H1 (cell line): ENCODE results near the gene VSTM2L. TPM values are rescaled to one million over a fixed set of nuclear protein-coding genes. Genes with fewer than 3 reads are reported as not detected.

Experiments
- ASH2L ChIP-seq: fragments of 200-600, 300-600 bp; sonication (generic); IDR thresholded peaks from one replicate; pipeline ENCODE4 v1.7.1; 2017; ENCODE audit warnings: low read length
- CHD7 ChIP-seq: fragments of 300-600 bp; sonication (generic); IDR thresholded peaks from 2 replicates; pipeline ENCODE4 v1.7.1; 2012; ENCODE audit warnings: low read length, moderate library complexity, mild to moderate bottlenecking, inconsistent platforms; ENCODE audit not compliant: insufficient replicate concordance
- GTF2F1 ChIP-seq: IDR thresholded peaks from 2 replicates; pipeline ENCODE4 v1.6.1; 2012; ENCODE audit warnings: low read depth, low read length, improper control_type of control experiment, borderline replicate concordance
- KDM1A ChIP-seq: fragments of 200-600, 300-600 bp; sonication (generic); IDR thresholded peaks from 2 replicates; pipeline ENCODE4 v1.7.1; 2016; ENCODE audit warnings: mild to moderate bottlenecking, low read length, borderline replicate concordance
- NRF1 ChIP-seq: IDR thresholded peaks from 2 replicates; pipeline ENCODE4 v1.6.1; 2011; ENCODE audit warnings: mild to moderate bottlenecking, low read depth, low read length, improper control_type of control experiment
- RAD21 ChIP-seq, 2 experiments: IDR thresholded peaks in 1 of 2; conservative IDR thresholded peaks in 1 of 2; 2 replicates each; pipeline ENCODE4 v1.6.1; 2011; ENCODE audit warnings: low read depth in 2 of 2, low read length in 2 of 2, improper control_type of control experiment in 1 of 2, inconsistent platforms in 1 of 2, mild to moderate bottlenecking in 1 of 2, moderate library complexity in 1 of 2
- TBP ChIP-seq: IDR thresholded peaks from 2 replicates; pipeline ENCODE4 v1.6.1; 2011; ENCODE audit warnings: low read depth, low read length, improper control_type of control experiment
- ZNF274 ChIP-seq: IDR thresholded peaks from 2 replicates; pipeline ENCODE4 v1.7.0; 2012; ENCODE audit warnings: low read length, borderline replicate concordance; ENCODE audit errors: extremely low read depth
- polyA plus RNA-seq, 7 experiments: library from polyadenylated mRNA; depleted of rRNA in 3 of 7; stranded (reverse) in 5 of 7; unstranded in 2 of 7; fragments of >200 nt in 5 of 7; fragments of 200-250 nt in 2 of 7; gene quantifications; 1 replicate in 5 of 7; 2 replicates in 1 of 7; 4 replicates in 1 of 7; pipeline versions ENCODE4 v1.2.1 to v1.2.3, GENCODE V29; 2011 to 2013; ENCODE audit warnings: missing spikeins in 2 of 7, mixed read lengths in 2 of 7
- total RNA-seq: library from RNA; stranded (reverse); fragmentation: NEBNext Ultra II Directional; extraction: Animal tissue kit (Norgen Biotek cat#: 25700); gene quantifications from 2 replicates; pipeline ENCODE4 v1.2.1, GENCODE V29; 2021

VSTM2L gene
- total and polyA plus RNA-seq, 2 of the 8 experiments (the other 6 are each of a cell fraction or from before 2014, with no cell fraction given), result 1.3 to 3.2 TPM

DNA sequence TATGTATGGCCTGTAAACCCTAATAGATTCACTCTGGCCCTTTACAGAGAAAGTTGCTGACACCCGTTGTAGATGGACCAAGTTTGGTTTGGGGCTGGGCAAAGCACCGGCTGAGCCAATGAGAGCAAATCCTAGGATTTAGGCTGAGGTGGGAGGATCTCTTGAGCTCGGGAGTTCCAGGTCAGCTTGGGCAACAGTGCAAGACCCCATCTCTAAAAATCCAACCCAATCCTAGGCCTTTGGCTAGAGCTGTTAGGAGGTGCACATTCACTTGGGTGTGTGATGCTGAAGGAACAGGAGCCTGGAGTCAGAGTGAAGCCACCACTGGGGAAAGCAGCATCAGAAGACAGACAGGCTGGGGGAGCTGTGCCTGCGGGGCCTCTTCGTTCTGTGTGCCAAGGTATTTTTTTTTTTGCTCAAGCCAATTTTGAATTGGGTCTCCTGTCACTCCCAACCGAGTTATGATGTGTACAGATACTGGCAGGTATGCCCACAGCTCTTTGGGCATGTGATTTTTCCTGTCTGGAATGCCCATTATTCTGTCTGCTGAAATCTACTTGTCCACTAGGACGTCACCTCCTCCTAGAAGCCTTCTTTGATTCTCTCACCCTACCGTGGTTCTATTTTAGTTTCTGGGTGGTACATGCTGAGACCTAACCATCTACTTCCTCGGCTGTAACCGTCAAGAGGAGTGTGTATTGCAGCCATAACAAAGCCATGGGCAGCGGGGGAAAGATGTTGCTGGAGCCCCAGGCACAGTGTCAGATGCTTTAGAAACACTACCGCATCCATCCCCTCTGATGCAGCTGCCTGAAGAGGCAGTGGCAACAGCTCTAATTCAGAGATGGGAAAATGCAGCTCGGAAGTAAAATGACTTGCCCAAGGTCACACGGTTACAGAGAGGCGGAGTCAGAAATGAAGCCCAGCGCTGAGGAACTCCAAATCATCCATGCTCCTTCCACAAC is 76.4 kb downstream of the VSTM2L start (continued):
- TF ChIP-seq NRF1 (no peak), TBP (no peak), KDM1A (0 out of 2 replicates have a peak, but pooled peaks have one; percentile 64), GTF2F1 (no peak), RAD21 (IDR thresholded peaks at IDR 0.05 in 1 of 2, conservative IDR thresholded peaks at IDR 0.05 in 1 of 2; ENCODE audit: low read depth in 2 of 2, low read length in 2 of 2) (no peak), ASH2L (no peak), ZNF274 (no peak), CHD7 (no peak)
